ENCODE data around the gene CDC42BPA.

The CDC42BPA gene

GRCh38 chr1:227318016-227318852 lies at the start of gene CDC42BPA:
Gene CDC42BPA (minus strand): TSS chr1:227318492. CDS start chr1:227317182, 1,310 bp downstream.
- DNase-seq (ENCODE audit: insufficient read length, low spot score) (peak; percentile 82), FAIRE-seq (no peak)
- TF ChIP-seq, protein P1, sequence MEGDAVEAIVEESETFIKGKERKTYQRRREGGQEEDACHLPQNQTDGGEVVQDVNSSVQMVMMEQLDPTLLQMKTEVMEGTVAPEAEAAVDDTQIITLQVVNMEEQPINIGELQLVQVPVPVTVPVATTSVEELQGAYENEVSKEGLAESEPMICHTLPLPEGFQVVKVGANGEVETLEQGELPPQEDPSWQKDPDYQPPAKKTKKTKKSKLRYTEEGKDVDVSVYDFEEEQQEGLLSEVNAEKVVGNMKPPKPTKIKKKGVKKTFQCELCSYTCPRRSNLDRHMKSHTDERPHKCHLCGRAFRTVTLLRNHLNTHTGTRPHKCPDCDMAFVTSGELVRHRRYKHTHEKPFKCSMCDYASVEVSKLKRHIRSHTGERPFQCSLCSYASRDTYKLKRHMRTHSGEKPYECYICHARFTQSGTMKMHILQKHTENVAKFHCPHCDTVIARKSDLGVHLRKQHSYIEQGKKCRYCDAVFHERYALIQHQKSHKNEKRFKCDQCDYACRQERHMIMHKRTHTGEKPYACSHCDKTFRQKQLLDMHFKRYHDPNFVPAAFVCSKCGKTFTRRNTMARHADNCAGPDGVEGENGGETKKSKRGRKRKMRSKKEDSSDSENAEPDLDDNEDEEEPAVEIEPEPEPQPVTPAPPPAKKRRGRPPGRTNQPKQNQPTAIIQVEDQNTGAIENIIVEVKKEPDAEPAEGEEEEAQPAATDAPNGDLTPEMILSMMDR (IDR thresholded peaks at IDR 0.05; ENCODE audit: insufficient read depth, missing control alignments), result no peak

GRCh38 chr1:227368009-227368408 lies 49.7 kb upstream of the CDC42BPA start:
- TF ChIP-seq, protein P1 (IDR thresholded peaks at IDR 0.05; ENCODE audit: insufficient read depth, missing control alignments), result no peak
- DNase-seq (ENCODE audit: insufficient read length, low spot score) (no peak), FAIRE-seq (no peak)

- no peak for FAIRE-seq
- no peak for DNase-seq (ENCODE audit: insufficient read length, low spot score)
- TF ChIP-seq, protein P1 (IDR thresholded peaks at IDR 0.05; ENCODE audit: insufficient read depth, missing control alignments), result no peak
Measured at GRCh38 chr1:227365473-227366431, 47.5 kb upstream of the CDC42BPA start.

- TF ChIP-seq, protein P1 (IDR thresholded peaks at IDR 0.05; ENCODE audit: insufficient read depth, missing control alignments), result no peak
- DNase-seq (ENCODE audit: insufficient read length, low spot score), result no peak
- FAIRE-seq, result no peak
Measured at GRCh38 chr1:227364657-227365056, 46.4 kb upstream of the CDC42BPA start.

- no peak for DNase-seq (ENCODE audit: insufficient read length, low spot score)
- TF ChIP-seq, protein P1 (IDR thresholded peaks at IDR 0.05; ENCODE audit: insufficient read depth, missing control alignments), result no peak
- FAIRE-seq, result no peak
Measured at GRCh38 chr1:227363825-227364224, 45.5 kb upstream of the CDC42BPA start.

GRCh38 chr1:227362039-227362438 lies 43.7 kb upstream of the CDC42BPA start:
- FAIRE-seq (no peak), DNase-seq (ENCODE audit: insufficient read length, low spot score) (no peak)
- TF ChIP-seq, protein P1 (IDR thresholded peaks at IDR 0.05; ENCODE audit: insufficient read depth, missing control alignments), result no peak
